Fibroblast of lung (primary cell): ENCODE measurements around the gene MEF2D. TPM values are rescaled to one million over a fixed set of nuclear protein-coding genes. Genes with fewer than 3 reads are reported as not detected.

ENCODE experiments used
- DNase-seq, 2 donors: peaks; one replicate each; pipeline versions ENCODE4 v3.0.0 to v3.0.0-alpha.2; 2010; ENCODE audit warnings: low read depth in 2 of 2
- H2AFZ ChIP-seq: 2 replicates; pipeline ENCODE4 v1.5.1; 2012; ENCODE audit warnings: low read length, control low read depth, inconsistent platforms
- H3K27ac ChIP-seq: 2 replicates; pipeline ENCODE4 v1.5.1; 2011; ENCODE audit warnings: low read length, control low read depth; ENCODE audit not compliant: insufficient read depth
- H3K27me3 ChIP-seq: 2 replicates; pipeline ENCODE4 v1.5.1; 2011; ENCODE audit warnings: mild to moderate bottlenecking, low read length; ENCODE audit not compliant: control insufficient read depth, insufficient read depth
- H3K36me3 ChIP-seq: 2 replicates; pipeline ENCODE4 v1.5.1; 2011; ENCODE audit warnings: low read length; ENCODE audit not compliant: control insufficient read depth, insufficient read depth
- H3K4me1 ChIP-seq: 2 replicates; pipeline ENCODE4 v1.5.1; 2011; ENCODE audit warnings: low read length; ENCODE audit not compliant: control insufficient read depth, insufficient read depth; ENCODE audit errors: extremely low read depth
- H3K4me2 ChIP-seq: 2 replicates; pipeline ENCODE4 v1.5.1; 2011; ENCODE audit warnings: low read length, control low read depth; ENCODE audit not compliant: insufficient read depth; ENCODE audit errors: extremely low read depth
- H3K4me3 ChIP-seq, 4 experiments: fragments of 200-600 bp in 1 of 4; sonication (generic) in 1 of 4; replicated peaks in 1 of 4; 2 replicates each; pipeline ENCODE4 v1.5.1; 2011 to 2016; ENCODE audit warnings: low read length in 4 of 4, low read depth in 3 of 4, mild to moderate bottlenecking in 3 of 4, control low read depth in 2 of 4, inconsistent platforms in 1 of 4, mixed read lengths in 1 of 4; ENCODE audit not compliant: insufficient read depth in 1 of 4; ENCODE audit errors: control extremely low read depth in 1 of 4
- H3K79me2 ChIP-seq: 2 replicates; pipeline ENCODE4 v1.5.1; 2012; ENCODE audit warnings: mild to moderate bottlenecking, low read length, inconsistent platforms; ENCODE audit not compliant: control insufficient read depth, insufficient read depth
- H3K9ac ChIP-seq: 2 replicates; pipeline ENCODE4 v1.5.1; 2011; ENCODE audit warnings: mild to moderate bottlenecking, low read length, control low read depth; ENCODE audit not compliant: insufficient read depth
- H3K9me3 ChIP-seq: 2 replicates; pipeline ENCODE4 v1.5.1; 2012; ENCODE audit warnings: low read depth, low read length; ENCODE audit not compliant: control insufficient read depth, insufficient read depth
- H4K20me1 ChIP-seq: 2 replicates; pipeline ENCODE4 v1.5.1; 2011; ENCODE audit warnings: low read length; ENCODE audit not compliant: control insufficient read depth, insufficient read depth; ENCODE audit errors: extremely low read depth
- CTCF ChIP-seq, 2 donors: IDR thresholded peaks in 1 of 2; conservative IDR thresholded peaks in 1 of 2; 1 replicate in 1 of 2; 2 replicates in 1 of 2; pipeline ENCODE4 v1.5.1; 2011 to 2012; ENCODE audit warnings: low read length in 2 of 2, control low read depth in 1 of 2, inconsistent platforms in 1 of 2, low read depth in 1 of 2, mild to moderate bottlenecking in 1 of 2
- EZH2 ChIP-seq: IDR thresholded peaks from 2 replicates; pipeline ENCODE4 v1.5.1; 2012; ENCODE audit warnings: low read length, control low read depth, mild to moderate bottlenecking; ENCODE audit errors: missing control alignments
- polyA plus RNA-seq, 2 donors: library from polyadenylated mRNA; depleted of rRNA in 1 of 2; stranded (reverse) in 1 of 2; unstranded in 1 of 2; fragments of >200 nt; gene quantifications; 2 replicates each; pipeline ENCODE4 v1.2.1, GENCODE V29; 2011 to 2012; ENCODE audit warnings: missing spikeins in 1 of 2
- total RNA-seq: library from RNA; depleted of rRNA; stranded (reverse); fragments of >200 nt; gene quantifications from 2 replicates; pipeline ENCODE4 v1.2.1, GENCODE V29; 2014

MEF2D gene
- total and polyA plus RNA-seq, 2 donors (not counting 1 experiment from before 2014, with no cell fraction given), result 9.9 to 12.7 TPM

DNA sequence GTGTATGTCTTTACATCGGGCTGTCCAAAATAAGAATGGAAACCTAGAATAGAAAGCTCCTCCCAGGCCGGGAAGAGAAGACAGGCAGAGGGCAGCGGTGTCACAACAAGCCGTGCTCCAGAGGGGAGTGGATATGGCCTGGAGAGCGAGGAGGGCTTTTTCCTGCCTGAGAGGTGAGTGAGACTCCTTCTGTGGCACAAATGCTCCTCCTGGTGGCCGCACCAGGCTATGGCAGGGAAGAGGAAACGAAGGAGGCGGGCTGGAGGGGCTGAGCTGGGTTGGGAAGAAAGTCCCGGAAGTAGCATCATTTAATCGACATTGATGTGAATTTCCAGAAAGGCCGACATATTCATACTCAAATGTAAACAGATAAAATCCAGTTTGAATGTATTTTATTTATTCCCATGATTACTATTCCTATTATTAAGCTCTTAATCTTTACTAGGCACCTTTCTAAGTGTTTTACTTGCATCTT, 54.7 kb downstream of the MEF2D start:
- no peaks in the 10 kb centered on the region for H3K9me3 ChIP-seq
- H3K27ac ChIP-seq, result no peak overlapping the region
- no peak overlapping the region for H3K4me3 ChIP-seq
- H3K27me3 ChIP-seq, result peaks cover 34% of the 10 kb centered on the region
- no peaks in the 10 kb centered on the region for H4K20me1 ChIP-seq
- H3K36me3 ChIP-seq, result no peaks in the 10 kb centered on the region
- H3K4me2 ChIP-seq, result no peak overlapping the region
- TF ChIP-seq EZH2, result no peak
- TF ChIP-seq CTCF (conservative IDR thresholded peaks at IDR 0.05 in 1 of 2, IDR thresholded peaks at IDR 0.05 in 1 of 2; ENCODE audit: low read depth in 1 of 2, low read length in 2 of 2), result peak; percentile 98
- no peaks in the 10 kb centered on the region for H3K4me1 ChIP-seq
- peak overlapping the region; percentile 59 for H2AFZ ChIP-seq
- H3K79me2 ChIP-seq, result no peaks in the 10 kb centered on the region
- peak; percentile 59 to 75 for DNase-seq
- H3K9ac ChIP-seq, result no peak overlapping the region

DNA sequence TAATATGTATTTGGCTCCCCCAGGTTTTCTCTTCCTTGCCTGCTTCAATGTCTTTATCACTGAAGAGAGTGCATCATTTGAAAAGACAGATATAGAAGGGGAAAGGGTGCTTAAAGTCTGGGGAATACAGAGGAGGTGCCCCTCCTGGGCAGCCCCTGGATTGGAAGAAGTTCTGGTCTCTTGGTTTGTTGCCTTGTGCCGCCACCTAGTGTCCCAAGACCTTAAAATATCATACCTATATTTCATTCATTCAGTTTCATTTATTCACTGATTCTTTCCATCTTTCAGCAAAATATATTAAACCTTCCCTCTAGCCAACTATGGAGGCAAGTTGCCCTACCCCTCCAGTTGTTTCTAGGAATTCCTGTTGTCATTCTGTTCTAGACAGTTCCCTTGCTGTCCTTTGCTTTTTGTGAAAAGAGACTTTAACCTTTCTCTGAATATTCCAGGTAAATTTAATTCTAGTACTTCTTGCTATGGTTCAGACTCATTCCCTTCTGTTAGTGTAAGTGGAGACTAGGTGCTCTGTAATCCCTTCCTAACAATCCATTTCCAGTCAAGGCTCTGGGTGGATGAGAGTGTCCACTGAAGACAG, 56.1 kb downstream of the MEF2D start:
- Histone ChIP-seq H3K27me3 (peaks cover 45% of the 10 kb centered on the region), H3K4me2 (no peak overlapping the region)
- DNase-seq, result peak in 1 of 2 donors; percentile 16

GRCh38 chr1:156443286-156443685, 57.3 kb downstream of the MEF2D start:
- DNase-seq, result no peak

More for the DNA sequence above, 56.1 kb downstream of the MEF2D start:
- Histone ChIP-seq H3K27ac (no peak overlapping the region), H2AFZ (no peak overlapping the region), H3K4me1 (no peaks in the 10 kb centered on the region), H3K9me3 (no peaks in the 10 kb centered on the region), H3K36me3 (no peaks in the 10 kb centered on the region), H3K9ac (no peak overlapping the region), H3K4me3 (no peak overlapping the region), H3K79me2 (no peaks in the 10 kb centered on the region), H4K20me1 (no peaks in the 10 kb centered on the region)
- TF ChIP-seq EZH2 (no peak), CTCF (conservative IDR thresholded peaks at IDR 0.05 in 1 of 2, IDR thresholded peaks at IDR 0.05 in 1 of 2; ENCODE audit: low read depth in 1 of 2, low read length in 2 of 2) (peak; percentile 19 to 29)

More at GRCh38 chr1:156443286-156443685, 57.3 kb downstream of the MEF2D start:
- Histone ChIP-seq H3K4me2 (no peak overlapping the region), H3K36me3 (no peaks in the 10 kb centered on the region), H3K79me2 (no peaks in the 10 kb centered on the region), H3K9ac (no peak overlapping the region), H3K27ac (no peak overlapping the region), H2AFZ (no peak overlapping the region), H4K20me1 (no peaks in the 10 kb centered on the region), H3K27me3 (peaks cover 52% of the 10 kb centered on the region), H3K4me3 (no peak overlapping the region), H3K4me1 (no peaks in the 10 kb centered on the region), H3K9me3 (no peaks in the 10 kb centered on the region)
- TF ChIP-seq CTCF (conservative IDR thresholded peaks at IDR 0.05 in 1 of 2, IDR thresholded peaks at IDR 0.05 in 1 of 2; ENCODE audit: low read depth in 1 of 2, low read length in 2 of 2) (no peak), EZH2 (no peak)
